DMS114 treated with DMSO at 0.1 percent for 48 hours (cell line): ENCODE results near the gene PRSS22.

Source experiments
- DNase-seq: peaks from one replicate; lab custom pipeline; 2025; ENCODE audit not compliant: unreplicated experiment; lab: John Stamatoyannopoulos, UW

The PRSS22 gene

DNA sequence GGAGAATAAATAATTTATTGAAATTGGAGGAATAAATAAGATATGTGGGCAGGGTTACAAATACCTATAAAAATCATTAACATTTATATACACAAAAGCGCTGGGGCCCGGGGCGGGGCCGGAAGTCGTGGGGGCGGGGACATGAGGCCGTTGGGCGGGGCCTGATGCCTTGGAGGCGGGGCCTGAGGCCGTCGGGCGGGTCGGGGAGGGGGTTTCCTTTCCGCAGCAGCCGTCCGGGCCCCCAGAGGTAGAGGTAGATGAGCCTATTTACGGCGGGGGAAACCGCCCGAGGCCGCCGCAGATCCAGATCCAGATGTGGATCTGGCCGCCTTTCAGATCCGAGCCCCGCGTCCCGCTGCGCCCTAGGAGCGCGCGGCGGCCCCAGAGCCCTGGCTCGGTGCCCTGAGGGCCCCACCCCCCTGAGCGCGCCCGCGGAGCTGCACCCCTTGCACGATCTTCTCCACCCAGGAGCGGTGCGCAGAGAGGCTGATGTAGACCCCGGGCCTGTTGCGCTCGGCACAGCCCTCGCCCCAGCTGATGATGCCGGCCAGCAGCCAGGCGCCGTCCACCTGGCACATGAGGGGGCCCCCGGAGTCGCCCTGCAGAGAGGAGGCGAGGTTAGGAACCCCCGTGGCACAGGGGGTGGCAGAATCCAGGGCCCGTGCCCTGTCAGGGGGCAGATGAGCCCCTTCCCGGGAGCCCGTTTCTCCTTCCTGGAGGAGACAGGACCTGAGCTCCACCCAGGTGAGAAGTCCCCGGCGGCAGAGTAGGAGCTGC is 5.1 kb downstream of the PRSS22 start:
- no peak for DNase-seq

GRCh38 chr16:2852003-2852730 is 5.8 kb downstream of the PRSS22 start:
- no peak for DNase-seq

GRCh38 chr16:2848933-2849725 is 8.8 kb downstream of the PRSS22 start:
- no peak for DNase-seq

DNA sequence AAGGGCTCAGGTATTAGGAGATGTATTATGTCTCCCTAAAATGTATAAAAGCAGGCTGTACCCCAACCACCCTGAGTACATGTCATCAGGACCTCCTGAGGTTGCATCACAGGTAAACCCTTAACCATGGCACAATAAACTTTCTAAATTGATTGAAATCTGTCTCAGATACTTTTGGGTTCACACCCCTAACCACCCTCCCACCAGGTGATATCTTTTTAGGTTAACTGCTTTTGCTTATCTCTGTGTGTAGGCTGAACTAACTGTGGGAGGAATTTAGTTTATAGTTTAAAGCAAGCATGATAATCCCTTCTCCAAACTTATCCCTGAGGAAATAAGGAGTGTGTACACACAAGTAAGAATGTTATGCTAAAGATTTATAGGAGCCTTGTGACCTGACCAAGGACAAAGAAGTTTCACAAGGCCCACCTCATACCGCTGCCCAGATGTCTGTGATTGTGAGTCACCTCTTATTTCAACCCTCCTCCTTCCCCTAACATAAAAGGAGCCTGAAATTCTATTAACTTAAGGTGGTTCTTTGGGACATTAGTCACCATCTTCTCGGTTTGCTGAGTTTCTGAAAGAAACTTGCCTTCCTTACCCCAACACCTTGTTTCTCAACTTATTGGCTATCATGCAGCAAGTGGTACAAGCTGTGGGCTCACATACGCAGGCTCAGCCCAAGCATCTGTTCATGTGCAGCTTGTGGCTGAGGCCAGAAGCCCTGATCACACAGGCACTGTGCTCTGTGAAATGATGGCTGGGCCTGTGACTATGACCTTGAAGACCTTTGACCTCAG is 11.3 kb downstream of the PRSS22 start:
- no peak for DNase-seq

GRCh38 chr16:2845116-2845515 is 12.9 kb downstream of the PRSS22 start:
- no peak for DNase-seq

DNA sequence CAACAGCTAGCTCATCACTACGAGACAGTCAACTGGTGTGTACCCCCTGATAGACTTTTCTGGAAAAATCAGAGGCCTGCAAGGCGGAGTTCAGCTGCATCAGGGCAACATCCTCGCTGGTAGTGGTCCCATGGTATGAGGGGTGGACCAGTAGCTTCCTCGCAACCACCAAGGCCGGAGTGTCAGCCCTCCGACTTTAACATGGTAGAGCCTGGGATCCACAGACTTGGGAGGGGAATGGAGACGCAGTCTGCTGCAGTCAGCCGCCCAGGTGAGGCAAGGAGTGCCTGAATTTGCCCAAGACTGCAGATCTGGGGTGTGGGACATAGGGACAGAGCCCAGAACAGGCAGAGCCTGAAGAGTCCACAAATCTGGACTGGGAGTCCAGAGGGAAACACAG is 14.4 kb downstream of the PRSS22 start:
- DNase-seq, result no peak

GRCh38 chr16:2842340-2843000 is 15.5 kb downstream of the PRSS22 start:
- no peak for DNase-seq

- DNase-seq, result no peak
These were observed 16.2 kb downstream of the PRSS22 start for GRCh38 chr16:2841606-2842339.

DNA sequence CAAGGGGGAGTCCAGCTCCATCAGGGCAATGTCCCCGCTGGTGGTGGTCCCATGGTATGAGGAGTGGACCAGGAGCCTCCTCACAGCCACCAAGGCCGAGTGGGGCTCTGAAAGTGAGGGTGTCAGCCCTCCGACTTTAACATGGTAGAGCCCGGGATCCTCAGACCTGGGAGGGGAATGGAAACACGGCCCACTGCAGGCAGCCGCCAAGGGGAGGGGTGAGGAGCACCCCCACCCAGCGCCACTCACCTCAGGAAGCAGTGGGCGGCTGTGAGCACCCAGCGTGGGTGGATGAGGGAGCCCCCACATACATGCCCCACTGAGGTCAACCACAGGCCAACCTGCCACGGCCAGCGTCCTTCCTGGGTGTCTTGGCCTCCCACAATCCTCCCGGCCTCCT is 17.1 kb downstream of the PRSS22 start:
- DNase-seq, result no peak

GRCh38 chr16:2839650-2840450 is 18.1 kb downstream of the PRSS22 start:
- DNase-seq, result no peak

- peak; percentile 19 for DNase-seq
These were observed 19.0 kb downstream of the PRSS22 start for GRCh38 chr16:2838928-2839327.

DNA sequence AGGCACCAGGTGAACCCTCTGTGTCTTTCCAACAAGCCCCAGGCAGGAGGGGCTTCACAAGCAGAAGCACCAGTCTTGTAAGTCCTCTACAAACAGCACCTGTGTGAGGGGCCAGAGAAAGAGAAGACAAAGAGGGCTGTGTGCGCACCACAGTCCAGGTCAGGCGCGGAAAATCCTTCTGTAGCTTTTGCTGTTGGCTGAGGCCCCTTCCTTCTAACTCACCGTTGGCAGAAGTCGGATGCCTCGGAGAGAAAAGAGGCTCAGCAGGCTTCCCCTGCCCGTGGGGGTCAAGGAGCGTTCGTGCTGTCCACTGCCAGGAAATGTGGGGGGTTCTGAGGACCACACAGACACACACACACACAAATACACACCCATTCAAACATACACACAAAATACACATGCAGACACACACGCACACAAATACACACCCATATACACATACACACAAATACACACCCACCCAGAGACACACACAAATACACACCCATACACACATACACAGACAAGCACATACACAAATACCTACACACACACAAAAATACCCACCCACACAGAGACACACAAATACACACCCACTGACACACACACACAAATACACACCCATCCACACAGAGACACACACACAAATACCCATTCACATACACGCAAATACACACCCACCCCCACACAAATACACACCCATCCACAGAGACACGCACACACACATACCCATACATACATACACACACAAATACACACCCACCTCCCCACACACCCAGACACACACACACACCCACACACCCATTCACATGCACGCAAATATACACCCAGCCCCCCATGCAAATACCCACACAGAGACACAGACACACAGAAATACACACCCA is 21.1 kb downstream of the PRSS22 start:
- no peak for DNase-seq

DNA sequence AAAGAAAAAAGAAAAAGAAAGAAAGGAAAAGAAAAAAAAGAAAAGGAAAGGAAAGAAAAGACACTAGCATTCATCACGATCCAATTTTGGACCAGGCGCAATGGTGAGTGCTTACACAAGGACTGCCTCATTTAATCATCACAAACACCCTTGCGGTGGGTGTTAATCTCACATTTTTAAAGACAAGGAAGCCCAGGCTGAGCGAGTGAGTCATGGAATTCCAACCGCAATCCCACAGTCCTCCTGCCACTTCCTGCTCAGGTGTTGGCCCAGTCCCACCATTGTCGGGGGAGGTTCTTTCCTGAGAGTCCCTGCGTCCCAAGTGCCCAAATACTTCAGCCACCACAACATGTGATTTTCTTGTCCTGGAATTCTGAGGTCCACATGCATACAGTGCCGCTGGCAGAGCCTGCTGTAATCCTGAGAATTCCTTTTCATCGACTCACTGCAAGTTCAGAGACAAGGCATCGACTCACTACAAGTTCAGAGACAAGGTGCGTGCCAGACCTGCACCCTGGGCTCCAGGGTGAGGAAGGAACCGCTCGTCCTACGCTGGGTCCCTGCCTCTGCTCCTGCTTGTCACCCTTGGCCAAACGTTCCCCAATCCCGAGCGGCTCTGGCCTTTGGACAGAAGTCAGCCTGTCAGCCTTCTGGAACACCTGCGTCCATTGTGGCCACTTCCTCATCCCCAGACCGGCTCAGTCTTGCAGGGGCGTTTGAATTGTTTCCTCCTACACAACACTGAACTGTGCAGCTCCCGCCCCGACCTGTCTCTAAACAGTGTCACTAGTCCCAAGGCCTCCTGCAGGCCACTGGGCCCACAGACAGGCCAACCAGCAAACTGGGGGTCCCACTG is 22.1 kb downstream of the PRSS22 start:
- no peak for DNase-seq

DNA sequence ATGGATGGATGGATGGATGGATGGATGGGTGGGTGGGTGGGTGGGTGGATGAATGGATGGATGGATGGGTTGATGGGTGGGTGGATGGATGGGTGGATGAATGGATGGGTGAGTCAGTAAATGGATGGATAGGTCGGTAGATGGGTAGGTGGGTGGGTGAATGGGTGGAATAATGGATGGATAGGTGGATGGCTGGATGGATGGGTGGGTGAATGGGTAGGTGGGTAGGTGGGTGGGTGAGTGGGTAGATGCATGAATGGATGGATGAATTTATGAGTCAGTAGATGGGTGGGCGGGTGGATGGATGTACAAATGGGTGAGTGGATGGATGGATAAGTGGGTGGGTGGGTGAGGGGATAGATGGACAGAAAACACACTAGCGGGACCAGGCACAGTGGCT is 23.0 kb downstream of the PRSS22 start:
- no peak for DNase-seq

GRCh38 chr16:2833776-2834175 is 24.2 kb downstream of the PRSS22 start:
- DNase-seq, result no peak

DNA sequence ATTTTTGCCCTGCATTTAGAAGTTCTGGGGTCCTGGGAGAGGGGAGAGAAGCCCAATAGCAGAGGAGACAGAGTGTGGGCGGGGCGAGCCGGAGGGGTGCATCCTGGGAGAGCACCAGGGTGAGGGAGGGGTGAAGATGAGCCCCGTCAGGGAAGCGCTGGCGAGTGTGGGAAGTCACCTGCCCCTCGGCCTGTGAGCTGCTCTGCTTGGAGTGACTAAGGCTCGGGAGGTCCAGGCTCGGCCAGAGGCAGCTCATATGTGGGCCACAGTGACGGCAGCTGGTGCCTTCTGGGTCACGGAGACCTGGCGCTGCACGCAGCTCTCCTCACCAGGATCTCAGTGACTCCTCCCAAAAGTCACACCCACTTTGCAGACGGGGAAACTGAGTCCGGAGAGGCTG is 26.8 kb downstream of the PRSS22 start:
- DNase-seq, result no peak

- no peak for DNase-seq
These were observed 27.6 kb downstream of the PRSS22 start for GRCh38 chr16:2830355-2830695.
